ENCODE data around the gene KDM4B. TPM values are rescaled to one million over a fixed set of nuclear protein-coding genes. Genes with fewer than 3 reads are reported as not detected.

The KDM4B gene
- total and polyA plus RNA-seq, 2 of the 8 experiments (the other 6 are each of a cell fraction or from before 2014, with no cell fraction given) = 12.0 to 31.9 TPM

GRCh38 chr19:4971424-4971793, 2.5 kb downstream of the KDM4B start:
- peak overlapping the region; percentile 16; the same call in 1 of the 2 replicates for H4K8ac ChIP-seq (ENCODE audit: extremely low read depth, insufficient read depth, low read length)
- no peak overlapping the region for H4K5ac ChIP-seq (ENCODE audit: insufficient read length, low read depth, low read length)
- peak overlapping the region; percentile 49 to 67 (median 57); a peak in 5 of 8 replicates for H3K4me3 ChIP-seq (ENCODE audit: extremely low read depth in 1 of 4, insufficient read depth in 2 of 4, low read depth in 3 of 4, low read length in 4 of 4)
- WGBS, 2 experiments (ENCODE audit: extremely low coverage in 1 of 2, insufficient coverage in 1 of 2, insufficient read length in 1 of 2, insufficient replicate concordance in 2 of 2, low coverage in 1 of 2, low lambda C conversion rate in 2 of 2, missing lambda C conversion rate in 1 of 2) = 40% methylated on average over 9 of the region's 10 CpGs; no CpG with 5 or more reads in 1 of the 2 experiments
- H2BK12ac ChIP-seq (ENCODE audit: low read depth, low read length) = no peak overlapping the region
- H3K23ac ChIP-seq (ENCODE audit: insufficient read length) = no peak overlapping the region
- no peak overlapping the region for H2AK5ac ChIP-seq (ENCODE audit: low read depth, low read length)
- no peak overlapping the region for H3K14ac ChIP-seq (ENCODE audit: insufficient read length)
- no peak for FAIRE-seq
- H3K36me3 ChIP-seq (ENCODE audit: control insufficient read depth in 2 of 4, insufficient read depth in 4 of 4, low read length in 3 of 4) = no peaks in the 10 kb centered on the region
- H3K4ac ChIP-seq (replicated peaks; ENCODE audit: insufficient read length, low read depth, low read length) = no peak overlapping the region
- H2BK120ac ChIP-seq (replicated peaks; ENCODE audit: low read depth, low read length) = no peak overlapping the region
- no peak overlapping the region for H2BK20ac ChIP-seq (ENCODE audit: low read length)
- no peak overlapping the region for H3K27ac ChIP-seq (ENCODE audit: low read depth, low read length)
- no peak overlapping the region for H3K18ac ChIP-seq (ENCODE audit: extremely low read depth, low read length)
- no peak overlapping the region for H2AFZ ChIP-seq (ENCODE audit: low read length)
- H3K27me3 ChIP-seq (replicated peaks in 1 of 4; ENCODE audit: control insufficient read depth in 3 of 4, extremely low read depth in 1 of 4, insufficient read depth in 3 of 4, low read length in 3 of 4) = peaks cover 0 to 5% (median 0%) of the 10 kb centered on the region in 4 experiments; a peak in 2 of 7 replicates
- H3K9ac ChIP-seq (replicated peaks in 1 of 4; ENCODE audit: extremely low read depth in 1 of 4, low read depth in 3 of 4, low read length in 3 of 4) = peak overlapping the region in 2 of 4 experiments; percentile 5 to 9; a peak in 2 of 7 replicates
- peaks cover 11% of the 10 kb centered on the region; the same call in 1 of the 2 replicates for H3K23me2 ChIP-seq (ENCODE audit: low read depth, low read length)
- H2BK15ac ChIP-seq (ENCODE audit: low read length) = no peak overlapping the region
- peaks cover 10 to 52% of the 10 kb centered on the region in 2 experiments; a peak in 3 of 4 replicates for H3K79me2 ChIP-seq (ENCODE audit: control insufficient read depth in 1 of 2, insufficient read depth in 2 of 2, low read length in 2 of 2)
- ChIA-PET POLR2A (ENCODE audit: partially characterized antibody) (interaction anchor here (0.7 to 1.4 kb wide), 5 partner anchors 9 to 106 kb away, joined by 3 to 6 read pairs (median 4); no protein-coding TSS in a partner anchor), CTCF (ENCODE audit: partially characterized antibody) (interaction anchor here (0.5 to 5.7 kb wide), 12 partner anchors 9 to 373 kb away, joined by 3 to 38 read pairs (median 6); no protein-coding TSS in a partner anchor)
- peak overlapping the region; percentile 58; the same call in 1 of the 2 replicates for H2BK5ac ChIP-seq (ENCODE audit: low read depth, low read length)
- no peak overlapping the region for H4K91ac ChIP-seq (replicated peaks; ENCODE audit: insufficient read length, low read length)
- peak in 1 of 2 experiments; percentile 72 for DNase-seq (ENCODE audit: low read depth in 1 of 2, low spot score in 2 of 2)
- no peaks in the 10 kb centered on the region for H3K9me3 ChIP-seq (ENCODE audit: insufficient read depth in 2 of 2, low read depth in 1 of 2, low read length in 1 of 2)
- H3K4me1 ChIP-seq (replicated peaks in 1 of 4; ENCODE audit: control insufficient read depth in 3 of 4, insufficient read depth in 4 of 4, low read length in 3 of 4) = peaks cover 3 to 17% (median 14%) of the 10 kb centered on the region in 4 experiments
- TF ChIP-seq SP1 (IDR thresholded peaks at IDR 0.05; ENCODE audit: low read depth, low read length) (no peak), RNF2 (IDR thresholded peaks at IDR 0.05; ENCODE audit: borderline replicate concordance, low read depth, low read length, missing control alignments, poor library complexity, severe bottlenecking) (no peak), SAP30 (IDR thresholded peaks at IDR 0.05; ENCODE audit: insufficient read depth, insufficient replicate concordance, low read length) (peak; percentile 8), JUND (IDR thresholded peaks at IDR 0.05; ENCODE audit: low read length) (no peak), MAFK (IDR thresholded peaks at IDR 0.05; ENCODE audit: low read depth, low read length) (no peak)
- H3K79me1 ChIP-seq (ENCODE audit: low read depth, low read length) = peaks cover 15% of the 10 kb centered on the region
- peak overlapping the region; percentile 79 to 98 for H3K4me2 ChIP-seq (ENCODE audit: insufficient read depth in 1 of 2, low read depth in 2 of 2, low read length in 2 of 2)
- no peak overlapping the region for H3K56ac ChIP-seq (replicated peaks; ENCODE audit: insufficient read length, low read depth, low read length)
- H4K20me1 ChIP-seq (replicated peaks in 1 of 2; ENCODE audit: control insufficient read depth in 1 of 2, insufficient read depth in 2 of 2, low read length in 2 of 2) = peaks cover 11 to 15% of the 10 kb centered on the region in 2 experiments
